Endothelial cell of umbilical vein (primary cell): ENCODE measurements around the gene NRCAM. TPM values are rescaled to one million over a fixed set of nuclear protein-coding genes. Genes with fewer than 3 reads are reported as not detected.
"Not testable (repeated sequence)": the region's sequence is repeated elsewhere in the genome, so short reads cannot be mapped to it uniquely, and the experiment has no call there.

ENCODE experiments used
- BruUV-seq: library from RNA; stranded (reverse); fragments of 400-500 nt; replicated peaks from 2 replicates; lab custom pipeline; 2021; lab: Mats Ljungman, UMichigan
- CTCF ChIA-PET: fragments of 300-600, 350-600 bp; sonication (Branson Sonifier 250); formaldehyde crosslinking; loops from one replicate; lab custom pipeline; 2021; ENCODE audit warnings: antibody characterized with exemption, inconsistent platforms; lab: Charles Lee
- POLR2A ChIA-PET: fragments of 300-600, 350-600 bp; sonication (Branson Sonifier 250); formaldehyde crosslinking; loops from one replicate; lab custom pipeline; 2021; ENCODE audit warnings: antibody characterized with exemption, inconsistent platforms; lab: Charles Lee
- DNase-seq: peaks from one replicate; pipeline ENCODE4 v3.0.0-alpha.2; 2011; ENCODE audit warnings: low read depth, low spot score
- FAIRE-seq: peaks from 2 replicates; lab custom pipeline; 2011; peaks lifted over from hg19 to GRCh38; lab: Jason Lieb, UNC
- H2AFZ ChIP-seq: 2 replicates; pipeline ENCODE4 v1.6.0; 2012; ENCODE audit warnings: low read depth, low read length, control low read depth, inconsistent platforms
- H3K27ac ChIP-seq: 2 replicates; pipeline ENCODE4 v1.5.1; 2011; ENCODE audit warnings: low read depth, mild to moderate bottlenecking, control low read depth, low read length, moderate library complexity; ENCODE audit not compliant: insufficient read depth
- H3K27me3 ChIP-seq, 2 experiments: 2 replicates each; pipeline versions ENCODE4 v1.6.0 to v1.6.1; 2011; ENCODE audit warnings: low read length in 2 of 2, mixed read lengths in 1 of 2; ENCODE audit not compliant: control insufficient read depth in 2 of 2, insufficient read depth in 2 of 2
- H3K36me3 ChIP-seq, 2 experiments: 2 replicates in 1 of 2; 3 replicates in 1 of 2; pipeline ENCODE4 v1.5.1; 2011; ENCODE audit warnings: low read length in 2 of 2, mild to moderate bottlenecking in 1 of 2, moderate library complexity in 1 of 2; ENCODE audit not compliant: control insufficient read depth in 2 of 2, insufficient read depth in 2 of 2; ENCODE audit errors: extremely low read depth in 1 of 2
- H3K4me1 ChIP-seq: 3 replicates; pipeline ENCODE4 v1.5.1; 2011; ENCODE audit warnings: mild to moderate bottlenecking, low read length; ENCODE audit not compliant: control insufficient read depth, insufficient read depth; ENCODE audit errors: extremely low read depth
- H3K4me2 ChIP-seq: 2 replicates; pipeline ENCODE4 v1.6.1; 2011; ENCODE audit warnings: low read length, control low read depth, mixed read lengths; ENCODE audit not compliant: insufficient read depth
- H3K4me3 ChIP-seq, 3 experiments: fragments of 200-600 bp in 1 of 3; sonication (generic), shearing (Covaris generic) in 1 of 3; replicated peaks in 1 of 3; 2 replicates each; pipeline ENCODE4 v1.5.1; 2011 to 2016; ENCODE audit warnings: control low read depth in 3 of 3, low read length in 3 of 3, mild to moderate bottlenecking in 2 of 3, inconsistent platforms in 1 of 3, low read depth in 1 of 3, moderate library complexity in 1 of 3; ENCODE audit not compliant: insufficient read depth in 1 of 3
- H3K79me2 ChIP-seq: 2 replicates; pipeline ENCODE4 v1.6.0; 2012; ENCODE audit warnings: low read length, inconsistent platforms; ENCODE audit not compliant: control insufficient read depth, insufficient read depth
- H3K9ac ChIP-seq: replicated peaks from 2 replicates; pipeline ENCODE3; 2011; ENCODE audit warnings: low read length, control low read depth; ENCODE audit not compliant: insufficient read depth; ENCODE audit errors: extremely low read depth
- H3K9me1 ChIP-seq: replicated peaks from 3 replicates; pipeline ENCODE4 v1.6.0; 2011; ENCODE audit warnings: mild to moderate bottlenecking, low read length; ENCODE audit not compliant: control insufficient read depth, insufficient read depth; ENCODE audit errors: extremely low read depth
- H3K9me3 ChIP-seq: replicated peaks from 2 replicates; pipeline ENCODE4 v1.5.1; 2012; ENCODE audit warnings: low read length, inconsistent platforms; ENCODE audit not compliant: control insufficient read depth, insufficient read depth
- H4K20me1 ChIP-seq: replicated peaks from 2 replicates; pipeline ENCODE3; 2011; ENCODE audit warnings: mild to moderate bottlenecking, low read length; ENCODE audit not compliant: control insufficient read depth, insufficient read depth; ENCODE audit errors: extremely low read depth
- EZH2 ChIP-seq: IDR thresholded peaks from 2 replicates; pipeline ENCODE4 v1.6.1; 2012; ENCODE audit warnings: borderline replicate concordance, low read depth, mild to moderate bottlenecking, moderate library complexity, low read length, inconsistent platforms; ENCODE audit not compliant: severe bottlenecking
- FOS ChIP-seq: IDR thresholded peaks from 2 replicates; pipeline ENCODE4 v1.6.1; 2011; ENCODE audit warnings: mild to moderate bottlenecking, low read length, moderate library complexity, borderline replicate concordance; ENCODE audit not compliant: insufficient read depth
- GATA2 ChIP-seq: IDR thresholded peaks from 2 replicates; pipeline ENCODE4 v1.7.0; 2011; ENCODE audit warnings: low read depth, mild to moderate bottlenecking, moderate library complexity, mixed read lengths, low read length; ENCODE audit not compliant: insufficient read length, insufficient read depth
- JUN ChIP-seq: IDR thresholded peaks from 2 replicates; pipeline ENCODE4 v1.6.1; 2011; ENCODE audit warnings: borderline replicate concordance, low read depth; ENCODE audit not compliant: insufficient read length, insufficient read depth
- MYC ChIP-seq: IDR thresholded peaks from one replicate; pipeline ENCODE4 v1.6.1; 2011; ENCODE audit warnings: mild to moderate bottlenecking, low read depth, low read length
- POLR2A ChIP-seq: IDR thresholded peaks from 2 replicates; pipeline ENCODE4 v1.6.1; 2012; ENCODE audit warnings: low read depth, mild to moderate bottlenecking, control low read depth, low read length
- POLR2AphosphoS5 ChIP-seq: IDR thresholded peaks from 2 replicates; pipeline ENCODE4 v1.6.1; 2012; ENCODE audit warnings: low read depth, mild to moderate bottlenecking, control low read depth, low read length, moderate library complexity; ENCODE audit not compliant: insufficient read depth
- dilution Hi-C: fragments of 300-500 bp; cut with MboI; formaldehyde crosslinking; loops from one replicate; pipeline ENCODE4 v1.15.0; 2019; ENCODE audit warnings: low sequenced_read_pairs; ENCODE audit not compliant: extremely low pct_ligation_motif_present
- intact Hi-C: fragments of 100-400 bp; cut with micrococcal nuclease; formaldehyde crosslinking; loops from one replicate; pipeline ENCODE4 v1.10.0; 2022
- polyA plus RNA-seq, 4 experiments: library from polyadenylated mRNA; depleted of rRNA in 3 of 4; stranded (reverse) in 3 of 4; unstranded in 1 of 4; fragments of >200 nt; gene quantifications; 2 replicates each; pipeline versions ENCODE4 v1.2.1 to v1.2.3, GENCODE V29; 2011 to 2012; ENCODE audit warnings: missing spikeins in 1 of 4
- total RNA-seq: library from RNA; stranded (reverse); gene quantifications from 2 replicates; pipeline ENCODE4 v1.2.3, GENCODE V29; 2021
- TF ChIP-seq, protein P1 (sequence below), 2 donors: IDR thresholded peaks; 1 replicate in 1 of 2; 2 replicates in 1 of 2; pipeline ENCODE4 v1.5.1; 2011; ENCODE audit warnings: low read length in 2 of 2, mild to moderate bottlenecking in 2 of 2, moderate library complexity in 2 of 2, control low read depth in 1 of 2, inconsistent platforms in 1 of 2, low read depth in 1 of 2; ENCODE audit not compliant: insufficient read depth in 1 of 2; ENCODE audit errors: extremely low read depth in 1 of 2
- TF ChIP-seq, protein P2 (sequence below): IDR thresholded peaks from 2 replicates; pipeline ENCODE4 v1.6.1; 2011; ENCODE audit not compliant: insufficient read depth, insufficient read length

Gene NRCAM
- total and polyA plus RNA-seq, 2 donors (not counting 3 experiments of a cell fraction or from before 2014, with no cell fraction given) = 26.0 to 47.6 TPM

DNA sequence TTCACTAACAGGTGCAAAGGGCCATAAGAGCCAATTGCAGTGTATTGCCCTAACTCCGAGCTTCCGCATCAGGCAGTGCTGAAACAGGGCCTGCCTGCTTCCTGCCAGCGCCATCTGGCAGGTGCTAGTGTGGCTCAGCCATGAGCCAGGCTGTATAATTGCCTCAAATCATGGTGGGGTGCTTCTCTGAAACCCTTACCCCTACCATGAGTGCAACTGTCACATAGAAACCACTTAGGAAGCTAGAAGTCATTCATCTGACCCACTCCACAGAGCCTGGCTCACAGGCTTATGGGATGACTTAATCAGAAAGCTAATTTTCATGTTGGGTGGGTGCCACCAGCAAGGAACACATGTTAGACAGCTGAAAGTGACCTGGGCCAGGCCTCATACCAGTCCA is 192.8 kb downstream of the NRCAM start:
- FAIRE-seq = no peak
- H3K9me3 ChIP-seq = no peaks in the 10 kb centered on the region
- no peak for TF ChIP-seq EZH2
- no peak overlapping the region for H3K9ac ChIP-seq
- no peak overlapping the region for H3K4me2 ChIP-seq
- CTCF ChIA-PET = interaction anchor here (1.1 kb wide), 1 partner anchor 11 kb away, joined by 3 read pairs; no protein-coding TSS in a partner anchor
- H3K27me3 ChIP-seq = no peaks in the 10 kb centered on the region
- no peaks in the 10 kb centered on the region for H3K9me1 ChIP-seq
- BruUV-seq = no TSS peak
- POLR2A ChIA-PET = no interaction called here
- H3K4me3 ChIP-seq = no peak overlapping the region
- no peaks in the 10 kb centered on the region for H3K36me3 ChIP-seq
- H2AFZ ChIP-seq = no peak overlapping the region
- DNase-seq = no peak
- H4K20me1 ChIP-seq = no peaks in the 10 kb centered on the region
- dilution Hi-C loops (no loop called here), intact Hi-C loops (no loop called here)
- H3K27ac ChIP-seq = no peak overlapping the region
- H3K4me1 ChIP-seq = no peaks in the 10 kb centered on the region
- no peaks in the 10 kb centered on the region for H3K79me2 ChIP-seq

DNA sequence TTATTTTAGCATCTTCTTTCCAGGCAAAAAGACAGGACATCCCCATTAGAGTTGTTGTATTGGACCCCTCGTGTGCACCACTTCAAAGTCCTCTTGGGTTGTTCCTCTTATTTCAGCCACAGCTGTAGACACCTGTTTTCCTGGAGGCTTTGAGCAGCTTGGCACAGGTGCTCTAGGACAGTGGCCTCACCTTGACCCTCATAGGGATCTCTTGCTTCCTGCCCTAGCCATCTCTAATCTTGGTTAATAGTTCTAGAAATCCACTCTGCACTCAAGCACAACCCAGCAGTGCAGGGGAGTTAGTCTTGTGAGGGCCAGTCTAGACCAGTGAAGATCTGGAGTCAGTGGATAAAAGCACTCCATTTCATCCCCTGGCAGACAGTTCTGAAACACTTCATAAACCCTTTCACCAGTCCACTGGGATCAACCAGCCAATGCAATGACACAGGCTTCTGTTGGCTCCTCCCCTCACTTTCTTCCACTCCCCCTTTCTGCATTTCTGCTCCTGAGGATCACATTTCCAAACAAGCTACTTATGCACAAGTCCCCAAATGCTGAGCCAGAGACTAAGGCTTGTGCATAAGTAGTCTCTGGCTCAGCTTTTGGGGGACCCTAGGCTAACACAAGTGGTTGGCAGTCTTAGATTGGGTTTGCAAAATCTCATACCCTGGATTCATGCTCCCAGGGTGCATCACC is 194.5 kb downstream of the NRCAM start:
- H3K9ac ChIP-seq = no peak overlapping the region
- intact Hi-C loops (no loop called here), dilution Hi-C loops (no loop called here)
- H3K9me1 ChIP-seq = no peaks in the 10 kb centered on the region
- no peaks in the 10 kb centered on the region for H4K20me1 ChIP-seq
- H3K4me2 ChIP-seq = no peak overlapping the region
- H3K9me3 ChIP-seq = no peaks in the 10 kb centered on the region
- H3K79me2 ChIP-seq = no peaks in the 10 kb centered on the region
- H3K4me1 ChIP-seq = no peaks in the 10 kb centered on the region
- H3K4me3 ChIP-seq = no peak overlapping the region
- no peaks in the 10 kb centered on the region for H3K27me3 ChIP-seq
- TF ChIP-seq, protein P1, sequence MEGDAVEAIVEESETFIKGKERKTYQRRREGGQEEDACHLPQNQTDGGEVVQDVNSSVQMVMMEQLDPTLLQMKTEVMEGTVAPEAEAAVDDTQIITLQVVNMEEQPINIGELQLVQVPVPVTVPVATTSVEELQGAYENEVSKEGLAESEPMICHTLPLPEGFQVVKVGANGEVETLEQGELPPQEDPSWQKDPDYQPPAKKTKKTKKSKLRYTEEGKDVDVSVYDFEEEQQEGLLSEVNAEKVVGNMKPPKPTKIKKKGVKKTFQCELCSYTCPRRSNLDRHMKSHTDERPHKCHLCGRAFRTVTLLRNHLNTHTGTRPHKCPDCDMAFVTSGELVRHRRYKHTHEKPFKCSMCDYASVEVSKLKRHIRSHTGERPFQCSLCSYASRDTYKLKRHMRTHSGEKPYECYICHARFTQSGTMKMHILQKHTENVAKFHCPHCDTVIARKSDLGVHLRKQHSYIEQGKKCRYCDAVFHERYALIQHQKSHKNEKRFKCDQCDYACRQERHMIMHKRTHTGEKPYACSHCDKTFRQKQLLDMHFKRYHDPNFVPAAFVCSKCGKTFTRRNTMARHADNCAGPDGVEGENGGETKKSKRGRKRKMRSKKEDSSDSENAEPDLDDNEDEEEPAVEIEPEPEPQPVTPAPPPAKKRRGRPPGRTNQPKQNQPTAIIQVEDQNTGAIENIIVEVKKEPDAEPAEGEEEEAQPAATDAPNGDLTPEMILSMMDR (IDR thresholded peaks at IDR 0.05; ENCODE audit: extremely low read depth in 1 of 2, insufficient read depth in 1 of 2, low read depth in 1 of 2, low read length in 2 of 2) = no peak
- no peak for TF ChIP-seq FOS
- TF ChIP-seq, protein P2, sequence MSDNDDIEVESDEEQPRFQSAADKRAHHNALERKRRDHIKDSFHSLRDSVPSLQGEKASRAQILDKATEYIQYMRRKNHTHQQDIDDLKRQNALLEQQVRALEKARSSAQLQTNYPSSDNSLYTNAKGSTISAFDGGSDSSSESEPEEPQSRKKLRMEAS = no peak
- no peak for TF ChIP-seq POLR2AphosphoS5
- TF ChIP-seq GATA2 = no peak
- no peak for TF ChIP-seq MYC
- no peak for TF ChIP-seq EZH2
- no peak for TF ChIP-seq JUN
- TF ChIP-seq POLR2A = no peak
- CTCF ChIA-PET = no interaction called here
- DNase-seq (no peak), FAIRE-seq (no peak)
- H3K27ac ChIP-seq = no peak overlapping the region
- H2AFZ ChIP-seq = no peak overlapping the region
- BruUV-seq = no TSS peak
- H3K36me3 ChIP-seq = no peaks in the 10 kb centered on the region
- POLR2A ChIA-PET = no interaction called here

DNA sequence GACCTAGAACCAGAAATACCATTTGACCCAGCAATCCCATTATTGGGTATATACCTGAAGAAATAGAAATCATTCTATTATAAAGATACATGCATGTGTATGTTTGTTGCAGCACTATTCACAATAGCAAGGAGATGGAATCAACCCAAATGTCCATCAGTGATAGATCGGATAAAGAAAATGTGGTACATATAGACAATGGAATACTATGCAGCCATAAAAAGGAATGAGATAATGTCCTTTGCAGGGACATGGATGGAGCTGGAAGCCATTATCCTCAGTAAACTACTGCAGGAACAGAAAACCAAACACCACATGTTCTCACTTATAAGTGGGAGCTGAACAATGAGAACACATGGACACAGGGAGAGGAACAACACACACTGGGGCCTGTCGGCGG is 196.8 kb downstream of the NRCAM start:
- CTCF ChIA-PET, H3K27me3 ChIP-seq, intact Hi-C loops, H3K9ac ChIP-seq, DNase-seq, H4K20me1 ChIP-seq, H3K27ac ChIP-seq, POLR2A ChIA-PET, dilution Hi-C loops, BruUV-seq, H3K9me1 ChIP-seq, H3K79me2 ChIP-seq, H3K4me1 ChIP-seq, H3K4me3 ChIP-seq, H2AFZ ChIP-seq, FAIRE-seq, H3K4me2 ChIP-seq, H3K9me3 ChIP-seq, H3K36me3 ChIP-seq: not testable (repeated sequence)
